ENCODE results near the gene ADISSP. TPM values are rescaled to one million over a fixed set of nuclear protein-coding genes. Genes with fewer than 3 reads are reported as not detected.

The ADISSP gene
- total RNA-seq, 1 donor from 2014 or later: 24.3 TPM

DNA sequence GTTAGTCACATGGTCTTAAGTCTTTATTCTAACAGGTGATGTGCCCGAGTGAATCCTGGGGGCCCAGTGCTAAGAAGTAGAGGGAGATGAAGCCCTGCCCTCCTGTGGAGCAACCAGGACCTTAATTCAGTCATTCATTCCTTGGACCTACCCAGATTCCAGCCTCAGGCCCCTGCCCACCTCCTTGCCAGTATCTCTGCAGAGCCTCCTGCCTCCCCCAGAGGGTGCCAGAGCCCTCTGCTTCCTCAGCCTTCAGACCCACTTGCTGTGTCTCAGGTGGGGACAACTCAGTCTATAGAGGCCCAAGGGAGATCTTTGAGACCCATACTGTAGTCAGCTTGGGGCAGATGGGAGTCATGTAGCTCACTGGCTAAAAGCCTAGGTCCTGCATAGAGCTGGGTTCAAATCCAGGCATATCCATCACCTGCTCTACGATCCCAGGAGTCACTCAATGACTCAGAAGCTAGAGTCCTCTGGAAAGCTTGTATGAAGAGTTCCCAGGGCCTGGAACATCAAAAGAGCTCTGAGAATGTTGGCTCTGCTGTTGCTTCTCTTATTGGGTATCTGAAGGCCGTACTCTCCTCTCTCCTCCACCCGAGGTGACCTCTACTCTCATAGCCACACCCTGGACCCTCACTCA is 51.2 kb downstream of the ADISSP start:
- Mint-ChIP-seq H3K9me3 (ENCODE audit: unreplicated experiment) (no peaks in the 10 kb centered on the region), H3K4me3 (ENCODE audit: unreplicated experiment) (no peak overlapping the region), H3K4me1 (ENCODE audit: unreplicated experiment) (no peaks in the 10 kb centered on the region), H3K27me3 (ENCODE audit: unreplicated experiment) (peaks cover 20% of the 10 kb centered on the region), H3K27ac (ENCODE audit: unreplicated experiment) (no peak overlapping the region), H3K36me3 (ENCODE audit: unreplicated experiment) (no peaks in the 10 kb centered on the region)
- no peak for DNase-seq (ENCODE audit: extremely low spot score, unreplicated experiment)
- TF ChIP-seq, protein P1, sequence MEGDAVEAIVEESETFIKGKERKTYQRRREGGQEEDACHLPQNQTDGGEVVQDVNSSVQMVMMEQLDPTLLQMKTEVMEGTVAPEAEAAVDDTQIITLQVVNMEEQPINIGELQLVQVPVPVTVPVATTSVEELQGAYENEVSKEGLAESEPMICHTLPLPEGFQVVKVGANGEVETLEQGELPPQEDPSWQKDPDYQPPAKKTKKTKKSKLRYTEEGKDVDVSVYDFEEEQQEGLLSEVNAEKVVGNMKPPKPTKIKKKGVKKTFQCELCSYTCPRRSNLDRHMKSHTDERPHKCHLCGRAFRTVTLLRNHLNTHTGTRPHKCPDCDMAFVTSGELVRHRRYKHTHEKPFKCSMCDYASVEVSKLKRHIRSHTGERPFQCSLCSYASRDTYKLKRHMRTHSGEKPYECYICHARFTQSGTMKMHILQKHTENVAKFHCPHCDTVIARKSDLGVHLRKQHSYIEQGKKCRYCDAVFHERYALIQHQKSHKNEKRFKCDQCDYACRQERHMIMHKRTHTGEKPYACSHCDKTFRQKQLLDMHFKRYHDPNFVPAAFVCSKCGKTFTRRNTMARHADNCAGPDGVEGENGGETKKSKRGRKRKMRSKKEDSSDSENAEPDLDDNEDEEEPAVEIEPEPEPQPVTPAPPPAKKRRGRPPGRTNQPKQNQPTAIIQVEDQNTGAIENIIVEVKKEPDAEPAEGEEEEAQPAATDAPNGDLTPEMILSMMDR (IDR thresholded peaks at IDR 0.05): peak; percentile 77

DNA sequence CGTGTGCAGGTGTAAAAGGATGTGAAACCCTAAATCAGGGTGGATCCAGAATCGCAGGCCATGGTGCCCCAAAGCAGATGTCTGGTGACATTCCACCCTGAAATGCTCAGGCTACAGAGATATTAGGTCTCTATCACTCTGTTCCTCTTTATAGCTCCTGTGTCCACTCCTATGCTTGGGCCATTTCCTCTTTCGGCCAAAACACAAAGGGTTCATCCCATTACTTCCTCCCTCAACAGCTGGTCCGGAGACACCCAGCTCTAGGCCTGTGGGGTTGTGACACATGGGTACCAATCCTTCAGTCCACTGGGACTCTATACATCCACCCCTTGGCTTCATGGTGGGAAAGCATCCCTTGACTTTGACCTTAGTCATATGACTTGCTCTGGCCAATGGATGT is 53.5 kb downstream of the ADISSP start:
- Mint-ChIP-seq H3K27ac (ENCODE audit: unreplicated experiment) (no peak overlapping the region), H3K4me3 (ENCODE audit: unreplicated experiment) (no peak overlapping the region), H3K9me3 (ENCODE audit: unreplicated experiment) (no peaks in the 10 kb centered on the region), H3K4me1 (ENCODE audit: unreplicated experiment) (peaks cover 11% of the 10 kb centered on the region), H3K27me3 (ENCODE audit: unreplicated experiment) (peaks cover 2% of the 10 kb centered on the region), H3K36me3 (ENCODE audit: unreplicated experiment) (no peaks in the 10 kb centered on the region)
- TF ChIP-seq, protein P1 (IDR thresholded peaks at IDR 0.05): no peak
- DNase-seq (ENCODE audit: extremely low spot score, unreplicated experiment): no peak

DNA sequence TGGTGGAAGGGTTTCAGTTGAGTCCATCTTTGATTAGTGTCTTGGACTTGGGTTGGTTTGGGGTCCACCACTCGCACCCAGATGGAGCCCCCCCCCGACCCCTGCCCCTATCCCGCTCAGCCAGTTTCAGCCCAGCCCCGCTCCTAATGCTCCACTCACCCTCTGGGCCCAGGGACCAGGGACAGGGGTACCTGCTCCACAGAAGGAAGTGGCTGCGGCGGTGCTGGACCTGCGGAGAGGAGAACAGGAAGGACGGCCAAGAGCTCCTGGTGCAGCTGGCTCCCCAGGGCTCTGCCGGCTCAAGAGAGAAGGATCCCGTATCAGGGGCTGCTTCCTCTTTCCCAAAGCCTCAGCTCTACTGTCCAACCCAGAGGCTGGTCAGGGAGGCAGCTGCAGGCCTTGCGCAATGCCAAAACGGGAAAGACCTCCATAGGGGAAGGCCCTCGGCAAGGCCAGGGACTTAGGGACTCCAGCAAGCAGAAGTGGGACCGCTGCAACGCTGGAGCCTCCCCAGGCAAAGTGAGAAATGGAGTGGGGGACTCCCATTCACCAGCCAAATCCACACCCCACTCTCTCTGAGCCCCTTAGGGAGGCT is 55.2 kb downstream of the ADISSP start, which contains the start of gene SIGLEC1:
Gene SIGLEC1 (minus strand): TSS at position 322 of the 595 bp plus-strand sequence. CDS start 5,472 bp downstream, outside the sequence.
- no peak within 1 kb of the TSS for H3K4me3 Mint-ChIP-seq (ENCODE audit: unreplicated experiment)
- H3K36me3 Mint-ChIP-seq (ENCODE audit: unreplicated experiment): no peaks in the 10 kb centered on the region
- peaks cover 16% of the 10 kb centered on the region for H3K4me1 Mint-ChIP-seq (ENCODE audit: unreplicated experiment)
- TF ChIP-seq, protein P1 (IDR thresholded peaks at IDR 0.05): no peak
- H3K27me3 Mint-ChIP-seq (ENCODE audit: unreplicated experiment): no peaks in the 10 kb centered on the region
- no peaks in the 10 kb centered on the region for H3K9me3 Mint-ChIP-seq (ENCODE audit: unreplicated experiment)
- H3K27ac Mint-ChIP-seq (ENCODE audit: unreplicated experiment): no peak within 1 kb of the TSS
- no peak for DNase-seq (ENCODE audit: extremely low spot score, unreplicated experiment)

DNA sequence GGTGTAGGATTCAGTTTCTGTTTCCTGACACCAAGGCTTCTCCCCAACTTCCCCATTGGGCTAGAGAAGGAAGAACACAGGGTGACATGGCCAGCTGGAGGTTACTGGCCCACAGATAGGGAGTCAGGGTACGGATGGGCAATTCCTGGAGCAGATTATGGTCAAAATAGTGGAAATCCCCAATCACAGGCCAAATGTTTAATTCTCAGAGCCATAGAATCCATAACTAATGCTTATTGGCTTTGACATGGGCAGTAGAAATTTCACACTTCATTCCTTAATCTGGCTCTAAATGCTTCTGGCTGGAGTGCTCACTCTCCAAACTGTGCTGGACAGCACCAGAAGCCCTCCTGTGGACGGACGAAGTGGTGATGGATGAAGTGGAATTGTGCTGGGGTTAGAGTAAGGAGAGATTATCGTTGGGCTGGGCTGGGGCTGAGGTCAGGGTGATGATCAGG is 56.0 kb downstream of the ADISSP start:
- Mint-ChIP-seq H3K4me1 (ENCODE audit: unreplicated experiment) (peaks cover 24% of the 10 kb centered on the region), H3K36me3 (ENCODE audit: unreplicated experiment) (no peaks in the 10 kb centered on the region), H3K27me3 (ENCODE audit: unreplicated experiment) (no peaks in the 10 kb centered on the region), H3K27ac (ENCODE audit: unreplicated experiment) (no peak overlapping the region), H3K4me3 (ENCODE audit: unreplicated experiment) (no peak overlapping the region), H3K9me3 (ENCODE audit: unreplicated experiment) (no peaks in the 10 kb centered on the region)
- DNase-seq (ENCODE audit: extremely low spot score, unreplicated experiment): no peak
- TF ChIP-seq, protein P1 (IDR thresholded peaks at IDR 0.05): no peak

DNA sequence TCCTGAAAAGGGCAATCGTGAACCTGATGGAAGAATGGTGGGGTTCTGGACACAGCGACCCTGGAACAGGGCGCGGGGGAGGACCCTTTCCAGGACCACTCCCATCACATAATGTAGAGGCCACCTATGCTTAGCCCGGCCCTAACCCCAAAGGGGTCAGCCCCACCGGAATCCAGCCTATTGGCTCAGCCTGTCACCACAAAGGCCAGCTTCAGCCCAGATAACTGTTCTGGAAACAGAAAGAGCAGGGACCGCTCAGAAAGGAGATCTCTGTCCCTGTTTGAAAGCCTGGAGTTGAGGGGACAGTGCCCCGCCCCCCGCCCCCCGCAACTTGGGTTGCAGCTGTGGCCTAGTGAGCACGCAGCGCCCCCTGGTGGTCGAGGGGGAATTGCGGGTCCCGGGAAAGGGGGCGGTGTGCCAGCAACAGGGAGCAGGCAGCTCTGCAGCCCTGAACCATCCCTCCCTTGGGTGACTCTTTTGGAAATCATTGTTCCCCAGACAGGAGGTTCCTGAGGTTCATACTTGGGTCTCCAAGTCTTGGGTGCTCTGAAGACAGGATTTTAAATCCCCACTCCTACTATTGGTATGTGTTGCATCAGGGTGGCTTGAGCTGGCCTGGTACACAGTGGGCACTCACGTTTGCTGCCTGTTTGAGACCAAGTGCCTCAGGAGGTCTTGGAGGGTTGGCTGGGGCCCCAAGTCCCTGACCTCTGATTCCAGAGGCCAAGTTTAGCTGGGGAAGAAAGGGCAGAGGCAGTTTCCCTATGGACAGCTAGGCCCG is 56.7 kb downstream of the ADISSP start:
- Mint-ChIP-seq H3K36me3 (ENCODE audit: unreplicated experiment) (no peaks in the 10 kb centered on the region), H3K9me3 (ENCODE audit: unreplicated experiment) (no peaks in the 10 kb centered on the region), H3K4me1 (ENCODE audit: unreplicated experiment) (peaks cover 24% of the 10 kb centered on the region), H3K27ac (ENCODE audit: unreplicated experiment) (no peak overlapping the region), H3K27me3 (ENCODE audit: unreplicated experiment) (no peaks in the 10 kb centered on the region), H3K4me3 (ENCODE audit: unreplicated experiment) (no peak overlapping the region)
- DNase-seq (ENCODE audit: extremely low spot score, unreplicated experiment): no peak
- TF ChIP-seq, protein P1 (IDR thresholded peaks at IDR 0.05): peak; percentile 97
